GM12878 (cell line): ENCODE measurements around the gene PPP1R13B. TPM values are rescaled to one million over a fixed set of nuclear protein-coding genes. Genes with fewer than 3 reads are reported as not detected.

Experiments
- ATAC-seq: fragments of 200-7000 bp; cut with Tn5 transposase; 3 replicates; pipeline ENCODE4 v1.9.1; 2020; ENCODE audit warnings: mild to moderate bottlenecking, moderate library complexity
- BruUV-seq: library from RNA; stranded (reverse); fragments of 400-500 nt; replicated peaks from 2 replicates; lab custom pipeline; 2021; lab: Mats Ljungman, UMichigan
- CTCF ChIA-PET: fragments of 300-600 bp; sonication (Branson Sonifier 250); formaldehyde crosslinking; extraction: SDS; loops from one replicate; lab custom pipeline; 2021; ENCODE audit warnings: inconsistent platforms; lab: Yijun Ruan, JAX
- POLR2A ChIA-PET: fragments of 350-600 bp; formaldehyde crosslinking; extraction: SDS; loops from one replicate; lab custom pipeline; 2021; ENCODE audit warnings: inconsistent platforms; lab: Charles Lee
- RAD21 ChIA-PET: fragments of 300-600 bp; sonication (Branson Sonifier 250); formaldehyde crosslinking; loops from one replicate; lab custom pipeline; 2023; ENCODE audit warnings: antibody characterized with exemption; ENCODE audit not compliant: unreplicated experiment; lab: Charles Lee
- SMC1A ChIA-PET: fragments of 300-600 bp; sonication (Branson Sonifier 250); formaldehyde crosslinking; loops from one replicate; lab custom pipeline; 2023; ENCODE audit not compliant: unreplicated experiment, uncharacterized antibody; lab: Charles Lee
- DNase-seq: peaks from one replicate; pipeline ENCODE4 v3.0.0-alpha.2; 2011; ENCODE audit warnings: low read depth, low spot score
- FAIRE-seq: peaks from 3 replicates; lab custom pipeline; 2011; peaks lifted over from hg19 to GRCh38; lab: Jason Lieb, UNC
- H2AFZ ChIP-seq: 2 replicates; pipeline ENCODE4 v1.6.0; 2011; ENCODE audit warnings: low read depth, low read length, control low read depth; ENCODE audit not compliant: control insufficient read depth
- H3K27ac ChIP-seq: 2 replicates; pipeline ENCODE4 v1.5.1; 2011; ENCODE audit warnings: control low read depth; ENCODE audit not compliant: control insufficient read depth, insufficient read depth
- H3K27me3 ChIP-seq, 2 experiments: replicated peaks in 1 of 2; 2 replicates each; pipeline versions ENCODE4 v1.6.0 to v1.6.1; 2011; ENCODE audit warnings: low read length in 1 of 2; ENCODE audit not compliant: control insufficient read depth in 2 of 2, insufficient read depth in 2 of 2
- H3K36me3 ChIP-seq, 2 experiments: 2 replicates each; pipeline ENCODE4 v1.5.1; 2011; ENCODE audit warnings: low read length in 1 of 2; ENCODE audit not compliant: control insufficient read depth in 2 of 2, insufficient read depth in 2 of 2
- H3K4me1 ChIP-seq: 2 replicates; pipeline ENCODE4 v1.6.1; 2011; ENCODE audit warnings: mild to moderate bottlenecking, low read length, moderate library complexity, mixed read lengths; ENCODE audit not compliant: control insufficient read depth, insufficient read depth
- H3K4me2 ChIP-seq: 2 replicates; pipeline ENCODE4 v1.6.0; 2011; ENCODE audit warnings: control low read depth; ENCODE audit not compliant: control insufficient read depth, insufficient read depth
- H3K4me3 ChIP-seq: fragments of 200-600 bp; sonication (generic); 2 replicates; pipeline ENCODE4 v1.5.1; 2016
- H3K79me2 ChIP-seq: 2 replicates; pipeline ENCODE4 v1.6.0; 2011; ENCODE audit warnings: low read length; ENCODE audit not compliant: control insufficient read depth, insufficient read depth
- H3K9ac ChIP-seq: 2 replicates; pipeline ENCODE4 v1.8.0; 2011; ENCODE audit warnings: low read length, control low read depth, mixed read lengths; ENCODE audit not compliant: control insufficient read depth, insufficient read depth
- H3K9me3 ChIP-seq: replicated peaks from 3 replicates; pipeline ENCODE4 v1.5.1; 2011; ENCODE audit warnings: mild to moderate bottlenecking, low read length; ENCODE audit not compliant: control insufficient read depth, insufficient read depth
- H4K20me1 ChIP-seq: 2 replicates; pipeline ENCODE4 v1.6.0; 2011; ENCODE audit not compliant: control insufficient read depth, insufficient read depth
- ATF2 ChIP-seq: IDR thresholded peaks from 2 replicates; pipeline ENCODE4 v1.6.1; 2012; ENCODE audit warnings: low read length, inconsistent platforms
- USF1 ChIP-seq: IDR thresholded peaks from 2 replicates; pipeline ENCODE4 v1.6.1; 2011; ENCODE audit warnings: borderline replicate concordance, low read depth, mild to moderate bottlenecking, moderate library complexity, mixed read lengths, low read length; ENCODE audit not compliant: insufficient read depth; ENCODE audit errors: extremely low read length
- WGBS: methylation state at CpG from one replicate; pipeline ENCODE4 v1.1.6; 2016; ENCODE audit warnings: low lambda C conversion rate; ENCODE audit not compliant: insufficient replicate concordance, insufficient coverage; ENCODE audit errors: missing lambda C conversion rate; 5-methylcytosine and 5-hydroxymethylcytosine counted together
- in situ Hi-C: fragments of 300-500 bp; cut with MboI; formaldehyde crosslinking; loops from 9 replicates; pipeline ENCODE4 v1.14.3; 2018; ENCODE audit warnings: mixed read lengths
- intact Hi-C: fragments of 100-400 bp; cut with micrococcal nuclease; formaldehyde crosslinking; loops from one replicate; pipeline ENCODE4 v1.14.2; 2022; ENCODE audit not compliant: unreplicated experiment
- polyA plus RNA-seq, 11 experiments: library from polyadenylated mRNA; depleted of rRNA in 4 of 11; unstranded in 6 of 11; stranded (reverse) in 5 of 11; fragments of >200 nt; fragmentation: Nextera tagmentation in 4 of 11; fragmentation: Illumina TruSeq in 1 of 11; extraction: Ambion mirVana in 4 of 11; extraction: Trizol in 1 of 11; gene quantifications; 1 replicate in 1 of 11; 2 replicates in 10 of 11; pipeline versions ENCODE4 v1.2.1 to v1.2.3, GENCODE V29; 2011 to 2016; ENCODE audit warnings: inconsistent platforms in 2 of 11, missing spikeins in 2 of 11, low read depth in 1 of 11
- total RNA-seq, 4 experiments: library from RNA; depleted of rRNA in 3 of 4; stranded (reverse); fragments of >200 nt in 3 of 4; fragmentation: Illumina TruSeq in 1 of 4; extraction: Trizol in 1 of 4; gene quantifications; 2 replicates each; pipeline versions ENCODE4 v1.2.1 to v1.2.3, GENCODE V29; 2013 to 2021

The PPP1R13B gene
- total and polyA plus RNA-seq, 10 of the 15 experiments (the other 5 are each of a cell fraction or from before 2014, with no cell fraction given) = 0.16 to 8.1 (median 3.2) TPM

- H3K9ac ChIP-seq = no peak overlapping the region
- intact Hi-C loops = no loop called here
Measured at GRCh38 chr14:103723748-103724081, 123.7 kb downstream of the PPP1R13B start.

More at GRCh38 chr14:103723748-103724081, 123.7 kb downstream of the PPP1R13B start:
- no peak for FAIRE-seq
- H2AFZ ChIP-seq = no peak overlapping the region
- CTCF ChIA-PET = interaction anchor here (1.0 kb wide), 1 partner anchor 88 kb away, joined by 3 read pairs; no protein-coding TSS in a partner anchor
- no peaks in the 10 kb centered on the region for H4K20me1 ChIP-seq
- TF ChIP-seq ATF2 = no peak
- TF ChIP-seq USF1 = no peak
- in situ Hi-C loops = no loop called here
- H3K27me3 ChIP-seq = no peaks in the 10 kb centered on the region
- no peaks in the 10 kb centered on the region; a peak in 1 of 4 replicates for H3K36me3 ChIP-seq
- H3K27ac ChIP-seq = no peak overlapping the region
- no peak overlapping the region for H3K4me2 ChIP-seq
- SMC1A ChIA-PET = no interaction called here
- no peaks in the 10 kb centered on the region for H3K79me2 ChIP-seq
- no peak for DNase-seq
- H3K4me3 ChIP-seq = no peak overlapping the region
- POLR2A ChIA-PET = interaction anchor here (0.6 kb wide), 1 partner anchor 1312 kb away, joined by 3 read pairs; no protein-coding TSS in a partner anchor
- no TSS peak for BruUV-seq
- RAD21 ChIA-PET = no interaction called here
- no peaks in the 10 kb centered on the region; the same call in 1 of the 2 replicates for H3K4me1 ChIP-seq
- no peaks in the 10 kb centered on the region for H3K9me3 ChIP-seq
- ATAC-seq = no peak
- 95% methylated on average over 7 of the region's 7 CpGs for WGBS
